Measurements from ENCODE around the gene GATA1. TPM values are rescaled to one million over a fixed set of nuclear protein-coding genes. Genes with fewer than 3 reads are reported as not detected.
A peak's percentile ranks its signal among the peaks of the same experiment; 100 is the strongest.

Gene GATA1
- total RNA-seq, 3 donors from 2014 or later, result not detected

- H3K9me3 ChIP-seq, result peaks cover 11 to 20% of the 10 kb centered on the region in 2 donors
- H3K27me3 ChIP-seq, result peaks cover 0 to 47% of the 10 kb centered on the region in 2 donors
- no peaks in the 10 kb centered on the region for H3K4me1 ChIP-seq
- DNase-seq (ENCODE audit: low spot score in 2 of 2), result no peak
- no peak for TF ChIP-seq CTCF (IDR thresholded peaks at IDR 0.05)
- TF ChIP-seq POLR2AphosphoS5 (IDR thresholded peaks at IDR 0.05), result no peak
- TF ChIP-seq POLR2A (IDR thresholded peaks at IDR 0.05), result no peak
- no peak overlapping the region for H3K27ac ChIP-seq
- H3K36me3 ChIP-seq, result no peaks in the 10 kb centered on the region
- H3K4me3 ChIP-seq, result no peak overlapping the region
- intact Hi-C loops (cut with DNase I; ENCODE audit: low total_unique reads), result no loop called here
Measured at GRCh38 chrX:48826876-48827653, 40.7 kb downstream of the GATA1 start.

- Histone ChIP-seq H3K4me1 (no peaks in the 10 kb centered on the region), H3K9me3 (peaks cover 11 to 20% of the 10 kb centered on the region in 2 donors), H3K27ac (no peak overlapping the region), H3K4me3 (no peak overlapping the region), H3K36me3 (no peaks in the 10 kb centered on the region), H3K27me3 (peaks cover 0 to 45% of the 10 kb centered on the region in 2 donors)
- no peak for TF ChIP-seq POLR2A (IDR thresholded peaks at IDR 0.05)
- TF ChIP-seq POLR2AphosphoS5 (IDR thresholded peaks at IDR 0.05), result no peak
- TF ChIP-seq CTCF (IDR thresholded peaks at IDR 0.05), result no peak
- DNase-seq (ENCODE audit: low spot score in 2 of 2), result no peak
- intact Hi-C loops (cut with DNase I; ENCODE audit: low total_unique reads), result no loop called here
Measured at GRCh38 chrX:48827654-48827968, 41.2 kb downstream of the GATA1 start.

GRCh38 chrX:48829016-48829735, 42.8 kb downstream of the GATA1 start:
- H3K9me3 ChIP-seq, result peaks cover 11 to 20% of the 10 kb centered on the region in 2 donors
- no peaks in the 10 kb centered on the region for H3K4me1 ChIP-seq
- TF ChIP-seq POLR2A (IDR thresholded peaks at IDR 0.05), result no peak
- TF ChIP-seq CTCF (IDR thresholded peaks at IDR 0.05), result no peak
- TF ChIP-seq POLR2AphosphoS5 (IDR thresholded peaks at IDR 0.05), result no peak
- no peak for DNase-seq (ENCODE audit: low spot score in 2 of 2)
- peaks cover 0 to 44% of the 10 kb centered on the region in 2 donors for H3K27me3 ChIP-seq
- intact Hi-C loops (cut with DNase I; ENCODE audit: low total_unique reads), result no loop called here
- no peak overlapping the region for H3K27ac ChIP-seq
- no peaks in the 10 kb centered on the region for H3K36me3 ChIP-seq
- H3K4me3 ChIP-seq, result no peak overlapping the region

GRCh38 chrX:48831136-48831908, 44.9 kb downstream of the GATA1 start:
- peaks cover 0 to 43% of the 10 kb centered on the region in 2 donors for H3K27me3 ChIP-seq
- no peak for DNase-seq (ENCODE audit: low spot score in 2 of 2)
- no peak for TF ChIP-seq CTCF (IDR thresholded peaks at IDR 0.05)
- no peak for TF ChIP-seq POLR2A (IDR thresholded peaks at IDR 0.05)
- TF ChIP-seq POLR2AphosphoS5 (IDR thresholded peaks at IDR 0.05), result no peak
- intact Hi-C loops (cut with DNase I; ENCODE audit: low total_unique reads), result no loop called here
- no peak overlapping the region for H3K27ac ChIP-seq
- H3K36me3 ChIP-seq, result no peaks in the 10 kb centered on the region
- H3K4me3 ChIP-seq, result peak overlapping the region in 1 of 3 donors; percentile 8
- H3K4me1 ChIP-seq, result no peaks in the 10 kb centered on the region
- peaks cover 4 to 13% of the 10 kb centered on the region in 2 donors for H3K9me3 ChIP-seq

Data from breast epithelium (tissue), 4 donors.